SU-DHL-6 (cell line): ENCODE results near the gene SLC6A17.

Experiments
- CTCF ChIP-seq: fragments of 200-600 bp; sonication (generic); IDR thresholded peaks from one replicate; pipeline ENCODE4 v1.5.1; 2017; ENCODE audit warnings: antibody characterized with exemption, mild to moderate bottlenecking, low read length, moderate library complexity; ENCODE audit not compliant: insufficient read depth, poor library complexity, severe bottlenecking
- EZH2phosphoT487 ChIP-seq: fragments of 200-600 bp; sonication (generic), shearing (Covaris generic); conservative IDR thresholded peaks from 2 replicates; pipeline ENCODE4 v1.6.1; 2018; ENCODE audit warnings: mild to moderate bottlenecking, antibody characterized with exemption, low read length, moderate library complexity, mixed read lengths

GRCh38 chr1:110201157-110201825 lies 51.0 kb downstream of the SLC6A17 start:
- TF ChIP-seq CTCF = no peak
- TF ChIP-seq EZH2phosphoT487 = no peak
